Hindlimb muscle (tissue), 1 donor: Measurements from ENCODE around the gene PAWR. TPM values are rescaled to one million over a fixed set of nuclear protein-coding genes. Genes with fewer than 3 reads are reported as not detected.

Experiments
- DNase-seq: peaks from one replicate; pipeline ENCODE4 v3.0.0-alpha.2; 2013
- polyA plus RNA-seq: library from polyadenylated mRNA; unstranded; fragments of 120-200 nt; gene quantifications from one replicate; pipeline ENCODE4 v1.2.1, GENCODE V29; 2013; ENCODE audit not compliant: insufficient read length

Gene PAWR
- 9.6 TPM for polyA plus RNA-seq

- DNase-seq = peak; percentile 66
These were observed at the start of gene PAWR for GRCh38 chr12:79690638-79691510. PAWR (minus strand) TSS chr12:79690964; CDS start chr12:79690244, 720 bp downstream.

- DNase-seq = peak; percentile 29
These were observed 47.3 kb upstream of the PAWR start for GRCh38 chr12:79737875-79738718.

- no peak for DNase-seq
These were observed 41.9 kb upstream of the PAWR start for GRCh38 chr12:79732638-79733037.

GRCh38 chr12:79725987-79726386, 35.2 kb upstream of the PAWR start:
- no peak for DNase-seq

- DNase-seq = no peak
These were observed 26.2 kb upstream of the PAWR start for GRCh38 chr12:79717006-79717405.

GRCh38 chr12:79715308-79715707, 24.5 kb upstream of the PAWR start:
- DNase-seq = no peak

GRCh38 chr12:79710707-79711483, 20.1 kb upstream of the PAWR start:
- DNase-seq = no peak

- no peak for DNase-seq
These were observed 17.1 kb upstream of the PAWR start for GRCh38 chr12:79707830-79708229.

GRCh38 chr12:79706676-79707075, 15.9 kb upstream of the PAWR start:
- no peak for DNase-seq

- DNase-seq = no peak
These were observed 15.4 kb upstream of the PAWR start for GRCh38 chr12:79706156-79706555.

GRCh38 chr12:79698966-79699365, 8.2 kb upstream of the PAWR start:
- DNase-seq = no peak

- DNase-seq = no peak
These were observed 5.7 kb upstream of the PAWR start for GRCh38 chr12:79696416-79696815.

GRCh38 chr12:79692860-79693577, 2.3 kb upstream of the PAWR start:
- DNase-seq = no peak

- no peak for DNase-seq
These were observed 916 bp upstream of the PAWR start for GRCh38 chr12:79691511-79692248.

- peak; percentile 8 for DNase-seq
These were observed 574 bp downstream of the PAWR start for GRCh38 chr12:79690142-79690637.

GRCh38 chr12:79689477-79690141, 1.2 kb downstream of the PAWR start:
- DNase-seq = peak; percentile 35

- DNase-seq = no peak
These were observed 1.7 kb downstream of the PAWR start for GRCh38 chr12:79689061-79689476.

- DNase-seq = no peak
These were observed 2.2 kb downstream of the PAWR start for GRCh38 chr12:79688376-79689060.

GRCh38 chr12:79687711-79688260, 3.0 kb downstream of the PAWR start:
- no peak for DNase-seq
